DND-41 (cell line): ENCODE results near the gene L3MBTL3.

Experiments used
- ATAC-seq: fragments of 200-7000 bp; cut with Tn5 transposase; 3 replicates; pipeline ENCODE4 v1.9.1; 2021; ENCODE audit warnings: low read depth; ENCODE audit not compliant: insufficient read depth
- DNase-seq: peaks from one replicate; pipeline ENCODE4 v3.0.0-alpha.2; 2020
- H2AFZ ChIP-seq: 2 replicates; pipeline ENCODE4 v1.6.0; 2012; ENCODE audit warnings: low read depth, low read length
- H3K27ac ChIP-seq: 2 replicates; pipeline ENCODE4 v1.5.1; 2012; ENCODE audit warnings: low read length, inconsistent platforms
- H3K27me3 ChIP-seq: fragments of 200-600 bp; sonication (generic); 2 replicates; pipeline ENCODE4 v1.6.0; 2012; ENCODE audit warnings: low read length, mild to moderate bottlenecking, inconsistent platforms; ENCODE audit not compliant: insufficient read depth, poor library complexity
- H3K36me3 ChIP-seq: 2 replicates; pipeline ENCODE4 v1.5.1; 2012; ENCODE audit warnings: low read length, inconsistent platforms; ENCODE audit not compliant: insufficient read depth
- H3K4me1 ChIP-seq: 2 replicates; pipeline ENCODE4 v1.5.1; 2012; ENCODE audit warnings: mild to moderate bottlenecking, low read length; ENCODE audit not compliant: insufficient read depth
- H3K4me2 ChIP-seq: 2 replicates; pipeline ENCODE4 v1.6.0; 2012; ENCODE audit warnings: mild to moderate bottlenecking, moderate library complexity, low read length, inconsistent platforms; ENCODE audit not compliant: insufficient read depth
- H3K4me3 ChIP-seq, 2 experiments: fragments of 200-600 bp in 1 of 2; shearing (Covaris generic) in 1 of 2; 2 replicates each; pipeline ENCODE4 v1.5.1; 2012 to 2016; ENCODE audit warnings: inconsistent platforms in 2 of 2, low read length in 2 of 2, mild to moderate bottlenecking in 2 of 2, low read depth in 1 of 2, moderate library complexity in 1 of 2
- H3K79me2 ChIP-seq: 2 replicates; pipeline ENCODE4 v1.6.0; 2012; ENCODE audit warnings: low read length, inconsistent platforms; ENCODE audit not compliant: insufficient read depth
- H3K9ac ChIP-seq: 2 replicates; pipeline ENCODE4 v1.6.0; 2012; ENCODE audit warnings: low read depth, mild to moderate bottlenecking, inconsistent platforms, low read length, moderate library complexity
- H3K9me3 ChIP-seq: 2 replicates; pipeline ENCODE4 v1.5.1; 2012; ENCODE audit warnings: low read length, moderate library complexity, mild to moderate bottlenecking, inconsistent platforms; ENCODE audit not compliant: insufficient read depth, severe bottlenecking
- H4K20me1 ChIP-seq: 2 replicates; pipeline ENCODE4 v1.6.0; 2012; ENCODE audit warnings: low read length; ENCODE audit not compliant: insufficient read depth
- CTCF ChIP-seq: IDR thresholded peaks from 2 replicates; pipeline ENCODE4 v1.5.1; 2012; ENCODE audit warnings: borderline replicate concordance, low read length, moderate library complexity, mild to moderate bottlenecking; ENCODE audit not compliant: poor library complexity, severe bottlenecking; ENCODE audit errors: extremely low read depth
- EZH2 ChIP-seq: IDR thresholded peaks from 3 replicates; pipeline ENCODE4 v1.6.1; 2012; ENCODE audit warnings: borderline replicate concordance, low read depth, mild to moderate bottlenecking, moderate library complexity, low read length, inconsistent platforms; ENCODE audit not compliant: severe bottlenecking

The L3MBTL3 gene

DNA sequence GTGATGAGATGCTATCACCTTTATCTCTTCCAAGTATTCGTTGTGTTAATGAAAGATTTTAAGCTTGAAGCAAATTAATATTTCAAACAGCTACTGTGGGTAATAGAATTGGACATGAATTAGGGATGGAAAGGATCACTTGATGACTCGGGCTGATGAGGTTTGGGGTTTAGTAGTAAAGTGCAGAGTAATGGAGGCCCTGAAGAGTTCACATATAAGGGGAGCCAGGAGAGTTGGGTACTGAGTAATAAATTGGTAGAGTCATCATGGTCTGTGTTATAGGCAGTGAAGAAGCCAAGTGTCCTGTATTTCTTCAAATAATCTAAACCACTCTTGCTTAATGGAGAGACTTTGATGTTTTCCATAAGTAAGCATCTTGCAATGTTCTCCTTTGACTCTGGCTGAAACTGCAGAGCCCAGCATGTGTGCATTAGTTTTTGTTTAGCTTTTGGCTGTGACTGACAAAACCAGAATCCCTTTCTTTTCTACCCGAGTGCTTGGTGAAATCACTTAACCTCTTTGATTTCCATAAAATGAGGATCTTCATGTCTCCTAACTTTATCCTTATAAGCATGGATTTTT is 57.6 kb downstream of the L3MBTL3 start:
- H3K27ac ChIP-seq: no peak overlapping the region
- ATAC-seq (no peak), DNase-seq (no peak)
- no peak overlapping the region for H3K9ac ChIP-seq
- no peaks in the 10 kb centered on the region for H3K79me2 ChIP-seq
- no peaks in the 10 kb centered on the region for H3K36me3 ChIP-seq
- no peak for TF ChIP-seq CTCF
- no peak for TF ChIP-seq EZH2
- H4K20me1 ChIP-seq: no peaks in the 10 kb centered on the region
- no peak overlapping the region for H2AFZ ChIP-seq
- H3K4me1 ChIP-seq: no peaks in the 10 kb centered on the region
- no peak overlapping the region for H3K4me3 ChIP-seq
- H3K27me3 ChIP-seq: peaks cover 25% of the 10 kb centered on the region
- no peaks in the 10 kb centered on the region for H3K9me3 ChIP-seq
- H3K4me2 ChIP-seq: no peak overlapping the region

DNA sequence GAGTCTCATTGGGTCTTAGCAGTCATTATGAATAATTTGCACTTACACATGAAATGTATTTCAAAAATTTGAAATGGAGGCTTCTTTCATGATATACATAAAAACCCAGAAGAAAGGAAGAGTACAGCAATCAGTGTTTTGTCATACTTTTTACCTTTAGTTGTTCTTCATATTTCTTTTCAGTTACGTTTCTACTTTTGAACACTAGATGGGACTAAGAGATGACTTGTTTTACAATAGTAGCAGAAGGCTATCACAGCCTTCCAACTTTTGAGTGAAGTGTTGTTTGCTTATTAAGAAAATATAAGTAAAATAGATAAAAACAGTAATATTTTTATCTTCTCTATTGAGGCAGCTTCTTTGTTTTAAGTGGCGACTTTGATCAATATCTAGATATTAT is 58.1 kb downstream of the L3MBTL3 start:
- no peak for TF ChIP-seq EZH2
- TF ChIP-seq CTCF: peak; percentile 23
- Histone ChIP-seq H3K27ac (no peak overlapping the region), H3K9ac (no peak overlapping the region), H3K4me1 (no peaks in the 10 kb centered on the region), H3K4me2 (no peak overlapping the region), H3K79me2 (no peaks in the 10 kb centered on the region), H4K20me1 (no peaks in the 10 kb centered on the region), H3K27me3 (peaks cover 25% of the 10 kb centered on the region), H3K36me3 (no peaks in the 10 kb centered on the region), H3K9me3 (no peaks in the 10 kb centered on the region), H2AFZ (no peak overlapping the region), H3K4me3 (no peak overlapping the region)
- no peak for DNase-seq
- ATAC-seq: no peak

- DNase-seq (no peak), ATAC-seq (no peak)
- H3K9me3 ChIP-seq: no peaks in the 10 kb centered on the region
- H2AFZ ChIP-seq: no peak overlapping the region
- peaks cover 6% of the 10 kb centered on the region for H3K27me3 ChIP-seq
- H3K79me2 ChIP-seq: no peaks in the 10 kb centered on the region
- H3K27ac ChIP-seq: no peak overlapping the region
- no peak for TF ChIP-seq EZH2
- TF ChIP-seq CTCF: no peak
- no peaks in the 10 kb centered on the region for H4K20me1 ChIP-seq
- no peaks in the 10 kb centered on the region for H3K36me3 ChIP-seq
- H3K4me2 ChIP-seq: no peak overlapping the region
- no peaks in the 10 kb centered on the region for H3K4me1 ChIP-seq
- no peak overlapping the region for H3K4me3 ChIP-seq
- H3K9ac ChIP-seq: no peak overlapping the region
Observed at GRCh38 chr6:130090796-130091195, 72.4 kb downstream of the L3MBTL3 start.

- DNase-seq: no peak
- no peak overlapping the region for H2AFZ ChIP-seq
- H3K4me3 ChIP-seq: no peak overlapping the region
- no peaks in the 10 kb centered on the region for H3K9me3 ChIP-seq
- H3K27ac ChIP-seq: no peak overlapping the region
- peaks cover 20% of the 10 kb centered on the region for H3K27me3 ChIP-seq
- no peaks in the 10 kb centered on the region for H4K20me1 ChIP-seq
- TF ChIP-seq EZH2: no peak
- no peak for TF ChIP-seq CTCF
- H3K36me3 ChIP-seq: no peaks in the 10 kb centered on the region
- ATAC-seq: peak; percentile 73
- H3K4me1 ChIP-seq: no peaks in the 10 kb centered on the region
- no peaks in the 10 kb centered on the region for H3K79me2 ChIP-seq
- no peak overlapping the region for H3K9ac ChIP-seq
- H3K4me2 ChIP-seq: no peak overlapping the region
Observed at GRCh38 chr6:130093546-130093945, 75.2 kb downstream of the L3MBTL3 start.
